ENCODE measurements around the gene SYPL1. TPM values are rescaled to one million over a fixed set of nuclear protein-coding genes. Genes with fewer than 3 reads are reported as not detected.

The SYPL1 gene
- total RNA-seq, 1 donor from 2014 or later: 48.8 TPM

GRCh38 chr7:106109521-106110237 lies 2.4 kb downstream of the SYPL1 start:
- no peaks in the 10 kb centered on the region for H3K9me3 ChIP-seq (ENCODE audit: low read depth)
- H2AFZ ChIP-seq (replicated peaks): no peak overlapping the region
- H3K36me3 ChIP-seq: peaks cover 4% of the 10 kb centered on the region
- peaks cover 65% of the 10 kb centered on the region for H3K79me2 ChIP-seq (ENCODE audit: low read depth)
- TF ChIP-seq EZH2 (IDR thresholded peaks at IDR 0.05): no peak
- no peak for TF ChIP-seq EZH2phosphoT487 (IDR thresholded peaks at IDR 0.05)
- TF ChIP-seq CTCF (IDR thresholded peaks at IDR 0.05): no peak
- peaks cover 45% of the 10 kb centered on the region for H4K20me1 ChIP-seq (ENCODE audit: low read depth)
- H3K4me2 ChIP-seq: peak overlapping the region; percentile 81
- H3K9ac ChIP-seq: no peak overlapping the region
- no peak overlapping the region for H3K27ac Mint-ChIP-seq
- H3K27ac ChIP-seq: no peak overlapping the region
- H3K4me1 Mint-ChIP-seq: peaks cover 33% of the 10 kb centered on the region
- H3K36me3 Mint-ChIP-seq: peaks cover 4% of the 10 kb centered on the region
- H3K4me3 Mint-ChIP-seq: peak overlapping the region; percentile 71
- DNase-seq (ENCODE audit: low spot score): no peak
- H3K4me3 ChIP-seq: peak overlapping the region; percentile 74
- H3K4me1 ChIP-seq: peaks cover 25% of the 10 kb centered on the region
- H3K27me3 ChIP-seq: peaks cover 16% of the 10 kb centered on the region
- peaks cover 2% of the 10 kb centered on the region for H3K27me3 Mint-ChIP-seq (ENCODE audit: insufficient read depth, low read depth)
- H3K9me3 Mint-ChIP-seq: no peaks in the 10 kb centered on the region
- peaks cover 8% of the 10 kb centered on the region for H3F3A ChIP-seq (ENCODE audit: low read depth)

DNA sequence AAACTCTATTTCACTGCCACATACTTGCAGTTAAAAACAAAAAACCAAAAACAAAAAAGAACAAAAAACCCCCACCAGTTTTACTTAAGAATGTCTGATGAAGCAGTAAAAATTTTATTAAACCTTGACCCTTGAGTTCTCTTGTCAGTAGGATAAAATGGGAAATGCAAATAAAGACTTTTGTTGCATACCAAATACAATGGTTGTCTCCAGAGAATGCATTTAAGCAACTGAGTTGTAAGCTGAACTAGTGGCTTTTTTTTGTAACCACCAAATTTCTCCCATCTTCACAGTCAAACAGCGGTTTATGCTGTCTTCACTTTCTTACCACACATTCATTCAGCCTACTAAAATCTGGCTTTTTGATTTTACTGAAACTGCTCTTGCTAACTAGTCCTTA lies 3.1 kb downstream of the SYPL1 start:
- Histone ChIP-seq H3K9me3 (ENCODE audit: low read depth) (no peaks in the 10 kb centered on the region), H4K20me1 (ENCODE audit: low read depth) (peaks cover 48% of the 10 kb centered on the region), H3K4me2 (peak overlapping the region; percentile 59), H3K4me1 (peaks cover 25% of the 10 kb centered on the region), H3K36me3 (peaks cover 4% of the 10 kb centered on the region), H3K9ac (no peak overlapping the region), H3F3A (ENCODE audit: low read depth) (peaks cover 8% of the 10 kb centered on the region), H3K4me3 (no peak overlapping the region), H2AFZ (replicated peaks) (no peak overlapping the region), H3K79me2 (ENCODE audit: low read depth) (peaks cover 72% of the 10 kb centered on the region), H3K27ac (no peak overlapping the region), H3K27me3 (peaks cover 16% of the 10 kb centered on the region)
- TF ChIP-seq EZH2phosphoT487 (IDR thresholded peaks at IDR 0.05) (no peak), CTCF (IDR thresholded peaks at IDR 0.05) (no peak), EZH2 (IDR thresholded peaks at IDR 0.05) (no peak)
- Mint-ChIP-seq H3K36me3 (peaks cover 4% of the 10 kb centered on the region), H3K27ac (no peak overlapping the region), H3K4me1 (peaks cover 33% of the 10 kb centered on the region), H3K9me3 (no peaks in the 10 kb centered on the region), H3K4me3 (no peak overlapping the region), H3K27me3 (ENCODE audit: insufficient read depth, low read depth) (no peaks in the 10 kb centered on the region)
- peak; percentile 6 for DNase-seq (ENCODE audit: low spot score)

GRCh38 chr7:106104721-106105260 lies 7.3 kb downstream of the SYPL1 start:
- Histone ChIP-seq H3K9ac (no peak overlapping the region), H3K9me3 (ENCODE audit: low read depth) (no peaks in the 10 kb centered on the region), H3F3A (ENCODE audit: low read depth) (no peaks in the 10 kb centered on the region), H3K27ac (no peak overlapping the region), H3K27me3 (no peaks in the 10 kb centered on the region), H3K4me1 (peaks cover 13% of the 10 kb centered on the region), H2AFZ (replicated peaks) (no peak overlapping the region), H4K20me1 (ENCODE audit: low read depth) (peaks cover 45% of the 10 kb centered on the region), H3K4me3 (no peak overlapping the region), H3K79me2 (ENCODE audit: low read depth) (peaks cover 87% of the 10 kb centered on the region), H3K4me2 (no peak overlapping the region), H3K36me3 (peaks cover 4% of the 10 kb centered on the region)
- TF ChIP-seq EZH2 (IDR thresholded peaks at IDR 0.05): no peak
- TF ChIP-seq EZH2phosphoT487 (IDR thresholded peaks at IDR 0.05): no peak
- no peak for TF ChIP-seq CTCF (IDR thresholded peaks at IDR 0.05)
- no peak overlapping the region for H3K27ac Mint-ChIP-seq
- no peaks in the 10 kb centered on the region for H3K27me3 Mint-ChIP-seq (ENCODE audit: insufficient read depth, low read depth)
- no peaks in the 10 kb centered on the region for H3K9me3 Mint-ChIP-seq
- H3K36me3 Mint-ChIP-seq: peaks cover 5% of the 10 kb centered on the region
- H3K4me1 Mint-ChIP-seq: peaks cover 15% of the 10 kb centered on the region
- H3K4me3 Mint-ChIP-seq: no peak overlapping the region
- no peak for DNase-seq (ENCODE audit: low spot score)
